Measurements from ENCODE around the gene SMCO2. TPM values are rescaled to one million over a fixed set of nuclear protein-coding genes. Genes with fewer than 3 reads are reported as not detected.

The SMCO2 gene
- total and polyA plus RNA-seq, 2 donors: 0.10 TPM; not detected in 1

DNA sequence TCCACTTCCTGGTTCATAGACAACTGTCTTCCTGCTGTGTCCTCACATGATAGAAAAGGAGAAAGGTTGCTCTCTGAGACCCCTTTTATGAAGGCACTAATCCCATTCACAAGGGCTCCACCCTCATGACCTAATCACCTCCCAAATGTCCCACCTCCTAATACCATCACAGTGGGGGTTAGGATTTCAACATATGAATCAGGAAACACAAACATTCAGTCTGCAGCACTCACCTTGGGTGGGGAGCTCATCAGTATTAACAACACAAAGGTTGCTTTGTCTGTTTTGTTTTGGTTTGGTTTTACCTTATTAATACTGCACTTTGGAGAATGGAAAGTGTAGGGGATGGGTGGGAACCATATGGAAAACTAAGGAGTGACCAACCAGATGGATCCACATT, 10.5 kb upstream of the SMCO2 start:
- H3K27ac ChIP-seq (ENCODE audit: low read depth): no peak overlapping the region
- DNase-seq (ENCODE audit: extremely low spot score): no peak
- H3K4me1 ChIP-seq (ENCODE audit: insufficient read depth): no peaks in the 10 kb centered on the region
- no peaks in the 10 kb centered on the region for H3K36me3 ChIP-seq (ENCODE audit: insufficient read depth)
- no peak overlapping the region for H3K4me3 ChIP-seq (ENCODE audit: low read depth, low read length)

DNA sequence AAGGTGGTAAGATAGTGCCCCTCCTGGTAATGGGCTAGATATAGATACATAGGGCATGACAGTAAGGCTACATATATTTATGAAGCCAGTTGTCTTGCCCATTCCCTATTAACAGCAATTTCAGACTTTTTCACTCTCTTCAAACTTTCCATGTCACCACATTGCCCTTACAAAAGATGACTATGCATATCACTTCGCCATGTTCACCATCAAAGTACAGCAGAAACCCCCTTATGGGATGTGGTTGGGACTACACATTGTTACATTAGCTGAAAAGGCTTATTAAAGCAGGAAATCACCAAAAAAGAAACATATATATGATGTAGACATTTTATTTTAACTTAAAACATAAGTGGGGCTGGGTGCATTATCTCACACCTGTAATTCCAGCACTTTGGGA, 9.8 kb upstream of the SMCO2 start:
- Histone ChIP-seq H3K36me3 (ENCODE audit: insufficient read depth) (no peaks in the 10 kb centered on the region), H3K27ac (ENCODE audit: low read depth) (no peak overlapping the region), H3K4me3 (ENCODE audit: low read depth, low read length) (no peak overlapping the region), H3K4me1 (ENCODE audit: insufficient read depth) (no peaks in the 10 kb centered on the region)
- DNase-seq (ENCODE audit: extremely low spot score): no peak
- 90% methylated on average over 1 of the region's 1 CpG for WGBS

DNA sequence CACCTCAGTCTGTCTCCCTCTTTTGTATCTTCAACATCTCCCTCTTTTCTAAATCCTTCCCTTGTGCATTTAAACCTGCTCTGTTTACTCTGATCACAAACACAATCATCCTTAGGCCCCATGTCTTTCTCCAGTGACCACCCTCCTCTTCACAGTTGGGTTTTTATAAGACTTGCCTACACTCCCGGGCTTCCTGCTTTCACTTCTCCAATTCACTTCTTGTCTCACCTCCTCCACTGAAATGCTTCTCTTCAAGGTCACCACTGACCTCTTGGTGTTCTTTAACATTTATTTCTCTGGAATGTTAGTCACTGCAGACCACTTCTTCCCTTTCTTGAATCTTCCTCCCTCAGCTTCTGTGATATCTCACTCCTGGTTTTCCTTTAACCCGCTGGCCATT, 8.7 kb upstream of the SMCO2 start:
- no peak overlapping the region for H3K27ac ChIP-seq (ENCODE audit: low read depth)
- WGBS: 85% methylated on average over 2 of the region's 2 CpGs
- no peak for DNase-seq (ENCODE audit: extremely low spot score)
- H3K4me1 ChIP-seq (ENCODE audit: insufficient read depth): no peaks in the 10 kb centered on the region
- no peak overlapping the region for H3K4me3 ChIP-seq (ENCODE audit: low read depth, low read length)
- no peaks in the 10 kb centered on the region for H3K36me3 ChIP-seq (ENCODE audit: insufficient read depth)

DNA sequence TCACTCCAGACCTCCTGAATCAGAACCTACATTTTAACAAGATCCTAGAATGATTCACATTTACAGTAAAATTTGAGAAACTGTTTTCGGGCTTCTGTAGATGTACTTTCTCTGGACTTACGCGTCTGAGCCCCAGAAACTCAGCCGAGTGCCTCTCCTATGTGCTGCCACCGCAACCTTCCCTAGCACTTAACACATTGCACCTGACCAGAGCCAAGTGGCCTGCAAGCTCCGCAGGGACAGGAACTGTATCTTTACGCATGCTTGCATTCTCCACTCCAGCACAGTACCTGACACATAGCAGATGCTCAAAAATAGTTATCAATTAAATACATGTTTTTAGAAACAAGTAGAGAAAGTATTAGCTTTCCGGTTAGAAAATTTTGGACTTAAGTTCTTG, 1.2 kb downstream of the SMCO2 start:
- no peak overlapping the region for H3K27ac ChIP-seq (ENCODE audit: low read depth)
- WGBS: 84% methylated on average over 8 of the region's 8 CpGs
- H3K4me3 ChIP-seq (ENCODE audit: low read depth, low read length): no peak overlapping the region
- no peak for DNase-seq (ENCODE audit: extremely low spot score)
- H3K4me1 ChIP-seq (ENCODE audit: insufficient read depth): no peaks in the 10 kb centered on the region
- H3K36me3 ChIP-seq (ENCODE audit: insufficient read depth): no peaks in the 10 kb centered on the region

DNA sequence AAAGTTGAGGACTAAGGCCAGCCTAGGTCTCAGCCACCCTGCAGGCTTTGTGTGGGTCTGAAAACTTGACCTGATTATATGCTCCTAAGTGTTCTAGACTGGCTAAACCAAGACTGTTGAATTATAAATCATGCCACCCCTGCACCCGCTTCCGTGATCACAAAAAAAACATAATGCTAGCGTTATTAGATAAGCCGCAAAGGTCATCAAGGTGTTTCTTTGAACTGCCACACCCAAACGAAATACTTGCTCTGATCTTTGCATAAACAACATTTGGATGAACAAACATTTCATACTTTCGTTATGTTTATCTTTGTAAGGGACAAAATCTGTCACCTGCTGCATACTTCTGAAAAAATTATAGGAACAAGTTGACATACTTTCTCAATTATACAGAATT, 2.5 kb downstream of the SMCO2 start:
- DNase-seq (ENCODE audit: extremely low spot score): no peak
- Histone ChIP-seq H3K36me3 (ENCODE audit: insufficient read depth) (no peaks in the 10 kb centered on the region), H3K27ac (ENCODE audit: low read depth) (no peak overlapping the region), H3K4me1 (ENCODE audit: insufficient read depth) (no peaks in the 10 kb centered on the region), H3K4me3 (ENCODE audit: low read depth, low read length) (no peak overlapping the region)
- 70% methylated on average over 6 of the region's 6 CpGs for WGBS

DNA sequence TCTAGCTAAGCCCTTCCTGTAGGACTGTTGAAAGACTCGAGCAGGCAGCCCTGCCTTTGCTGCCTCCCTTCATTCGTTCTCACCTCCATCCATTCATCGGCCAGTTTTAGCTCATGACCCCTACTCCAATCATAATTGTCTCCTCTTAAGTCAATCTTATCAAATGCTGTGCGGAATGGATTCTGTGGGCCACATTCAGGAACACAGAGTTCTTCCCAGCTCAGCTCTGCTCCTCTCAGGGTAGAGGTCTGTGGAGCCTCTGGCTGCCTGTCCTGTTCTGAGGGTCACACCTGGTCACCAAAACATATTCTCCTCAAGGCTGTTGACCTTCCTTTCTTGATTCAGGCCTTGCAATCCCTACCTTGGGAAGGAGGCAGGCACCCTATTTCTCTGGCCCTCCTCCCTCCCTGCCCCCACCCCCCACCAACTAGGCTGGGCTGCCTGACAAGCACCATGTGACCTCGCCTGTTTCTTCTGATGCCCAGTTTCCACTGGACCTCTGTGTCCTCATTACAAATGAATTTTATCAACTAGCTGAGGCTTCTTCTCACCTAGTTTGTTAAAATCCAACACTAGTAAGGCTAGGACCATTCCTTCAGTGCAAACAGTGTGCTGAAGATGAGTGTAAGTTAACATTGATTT, 3.5 kb downstream of the SMCO2 start:
- DNase-seq (ENCODE audit: extremely low spot score): no peak
- Histone ChIP-seq H3K36me3 (ENCODE audit: insufficient read depth) (no peaks in the 10 kb centered on the region), H3K27ac (ENCODE audit: low read depth) (no peak overlapping the region), H3K4me1 (ENCODE audit: insufficient read depth) (no peaks in the 10 kb centered on the region), H3K4me3 (ENCODE audit: low read depth, low read length) (no peak overlapping the region)
- WGBS: 95% methylated on average over 5 of the region's 5 CpGs

DNA sequence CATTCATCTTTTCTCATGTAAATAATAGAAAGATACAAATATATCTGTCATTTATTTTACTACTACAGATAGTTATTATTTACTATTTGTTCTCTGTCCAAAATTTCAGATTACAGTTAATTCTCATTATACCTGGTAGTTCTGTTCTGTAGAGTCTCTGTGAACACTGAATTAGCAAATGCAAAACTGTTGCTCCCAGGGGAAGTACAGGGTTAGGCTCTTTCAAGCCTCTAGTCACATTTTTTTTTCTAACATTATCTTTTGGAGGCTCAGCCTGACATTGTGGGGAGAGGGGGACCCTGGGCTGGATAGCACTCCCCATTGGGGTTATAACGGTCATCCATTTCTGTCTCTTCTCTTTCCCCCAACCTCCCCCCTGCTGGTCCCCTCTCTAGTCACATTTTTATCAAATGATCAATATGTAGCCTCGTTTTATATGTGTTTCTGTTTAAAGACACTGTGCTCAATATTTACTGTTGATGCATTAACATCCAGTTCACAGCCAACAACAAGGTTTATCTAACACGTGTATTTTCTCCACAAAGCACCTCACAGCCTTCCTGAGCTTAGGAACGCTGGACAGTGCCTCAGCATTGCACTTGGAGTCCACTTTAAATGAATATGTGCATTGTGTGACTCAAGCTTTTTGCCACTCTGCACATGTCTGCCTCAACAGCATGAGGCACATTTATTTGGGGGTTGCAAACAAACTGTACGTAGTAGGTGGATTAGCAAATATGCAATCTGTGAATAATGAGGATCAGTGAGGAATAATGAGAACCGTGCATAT, 4.7 kb downstream of the SMCO2 start:
- Histone ChIP-seq H3K27ac (ENCODE audit: low read depth) (no peak overlapping the region), H3K4me1 (ENCODE audit: insufficient read depth) (no peaks in the 10 kb centered on the region), H3K4me3 (ENCODE audit: low read depth, low read length) (no peak overlapping the region), H3K36me3 (ENCODE audit: insufficient read depth) (no peaks in the 10 kb centered on the region)
- no peak for DNase-seq (ENCODE audit: extremely low spot score)
- WGBS: 60% methylated on average over 6 of the region's 6 CpGs

DNA sequence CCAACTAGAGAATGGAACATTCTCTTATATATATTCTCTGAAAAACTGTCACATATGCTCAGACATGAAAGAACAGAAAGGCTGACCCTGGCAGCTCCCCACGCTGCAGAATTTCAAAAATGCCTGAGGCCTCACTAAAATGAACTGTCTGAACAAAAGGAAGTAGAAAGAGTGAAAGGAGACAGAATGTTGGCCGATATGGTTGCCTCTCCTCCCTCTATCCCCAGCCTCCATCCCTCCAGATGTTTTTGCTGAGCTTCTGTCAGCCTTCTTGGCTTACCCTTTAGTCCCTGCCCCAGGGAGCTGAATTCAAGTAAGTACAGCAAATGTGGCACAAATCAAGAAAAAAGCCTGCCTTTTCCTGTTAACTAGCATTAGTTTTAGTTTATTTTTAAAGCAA, 6.9 kb downstream of the SMCO2 start:
- no peak for DNase-seq (ENCODE audit: extremely low spot score)
- Histone ChIP-seq H3K36me3 (ENCODE audit: insufficient read depth) (no peaks in the 10 kb centered on the region), H3K4me1 (ENCODE audit: insufficient read depth) (no peaks in the 10 kb centered on the region), H3K4me3 (ENCODE audit: low read depth, low read length) (no peak overlapping the region), H3K27ac (ENCODE audit: low read depth) (no peak overlapping the region)
- 64% methylated on average over 2 of the region's 2 CpGs for WGBS

DNA sequence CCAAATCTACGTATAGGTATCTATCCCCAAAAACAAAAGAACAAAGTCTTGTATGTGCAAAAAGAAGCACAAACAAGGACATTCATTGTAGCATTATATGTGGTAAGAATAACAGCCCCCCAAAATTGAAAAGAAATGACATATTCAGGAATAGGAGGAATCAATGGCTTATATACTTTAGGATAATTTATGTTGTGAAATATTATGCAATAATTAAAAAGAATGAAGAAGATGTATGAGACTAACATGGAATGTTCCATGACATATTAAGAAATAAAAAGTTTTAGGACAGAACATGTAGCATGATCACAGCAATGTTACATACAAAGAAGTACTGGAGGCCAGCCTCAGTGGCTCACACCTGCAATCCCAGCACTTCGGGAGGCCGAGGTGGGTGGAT, 9.1 kb downstream of the SMCO2 start:
- no peak overlapping the region for H3K4me3 ChIP-seq (ENCODE audit: low read depth, low read length)
- H3K4me1 ChIP-seq (ENCODE audit: insufficient read depth): no peaks in the 10 kb centered on the region
- DNase-seq (ENCODE audit: extremely low spot score): no peak
- no peaks in the 10 kb centered on the region for H3K36me3 ChIP-seq (ENCODE audit: insufficient read depth)
- 96% methylated on average over 3 of the region's 3 CpGs for WGBS
- no peak overlapping the region for H3K27ac ChIP-seq (ENCODE audit: low read depth)

DNA sequence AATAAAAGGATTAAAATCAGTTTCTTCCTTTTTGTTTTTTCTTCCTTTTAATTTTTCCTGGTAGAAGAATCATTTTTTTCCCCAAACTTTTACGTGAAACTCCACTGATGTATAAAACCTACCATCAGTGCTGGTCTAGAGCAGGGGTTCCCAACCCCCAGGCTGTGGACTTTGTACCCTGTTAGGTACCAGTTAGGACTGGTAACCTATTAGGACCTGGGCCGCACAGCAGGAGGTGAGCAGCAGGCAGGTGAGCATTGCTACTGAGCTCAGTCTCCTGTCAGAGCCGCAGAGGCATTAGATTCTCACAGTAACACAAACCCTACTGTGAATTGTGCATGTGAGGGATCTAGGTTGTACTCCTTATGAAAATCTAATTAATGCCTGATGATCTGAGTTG, 10.1 kb downstream of the SMCO2 start:
- no peaks in the 10 kb centered on the region for H3K4me1 ChIP-seq (ENCODE audit: insufficient read depth)
- H3K27ac ChIP-seq (ENCODE audit: low read depth): no peak overlapping the region
- DNase-seq (ENCODE audit: extremely low spot score): no peak
- no peak overlapping the region for H3K4me3 ChIP-seq (ENCODE audit: low read depth, low read length)
- WGBS: 98% methylated on average over 3 of the region's 3 CpGs
- H3K36me3 ChIP-seq (ENCODE audit: insufficient read depth): no peaks in the 10 kb centered on the region

DNA sequence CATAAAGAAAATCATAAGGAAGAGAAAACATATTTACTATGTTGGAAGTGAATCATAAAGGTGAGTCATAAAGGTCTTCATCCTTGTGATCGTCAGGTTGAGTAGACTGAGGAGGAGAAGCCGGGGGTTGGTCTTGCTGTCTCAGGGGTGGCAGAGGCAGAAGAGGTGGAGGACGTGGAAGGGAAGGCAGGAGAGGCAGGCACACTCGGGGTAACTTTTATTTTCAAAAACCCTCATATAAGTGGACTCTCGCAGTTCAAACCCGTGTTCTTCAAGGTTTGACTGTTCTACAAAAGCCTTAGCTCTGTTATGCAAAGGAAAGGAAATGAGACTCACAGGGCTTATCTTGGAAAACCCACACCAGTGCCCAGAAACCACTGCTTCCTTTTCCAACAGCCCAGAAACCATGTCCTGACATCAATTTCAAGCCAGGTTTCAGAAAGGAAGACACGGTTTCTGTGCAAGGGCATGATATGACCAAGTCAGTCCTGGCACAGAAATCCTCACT, 14.0 kb downstream of the SMCO2 start:
- Histone ChIP-seq H3K4me1 (ENCODE audit: insufficient read depth) (no peaks in the 10 kb centered on the region), H3K27ac (ENCODE audit: low read depth) (no peak overlapping the region), H3K4me3 (ENCODE audit: low read depth, low read length) (no peak overlapping the region), H3K36me3 (ENCODE audit: insufficient read depth) (no peaks in the 10 kb centered on the region)
- WGBS: 72% methylated on average over 7 of the region's 7 CpGs
- no peak for DNase-seq (ENCODE audit: extremely low spot score)

DNA sequence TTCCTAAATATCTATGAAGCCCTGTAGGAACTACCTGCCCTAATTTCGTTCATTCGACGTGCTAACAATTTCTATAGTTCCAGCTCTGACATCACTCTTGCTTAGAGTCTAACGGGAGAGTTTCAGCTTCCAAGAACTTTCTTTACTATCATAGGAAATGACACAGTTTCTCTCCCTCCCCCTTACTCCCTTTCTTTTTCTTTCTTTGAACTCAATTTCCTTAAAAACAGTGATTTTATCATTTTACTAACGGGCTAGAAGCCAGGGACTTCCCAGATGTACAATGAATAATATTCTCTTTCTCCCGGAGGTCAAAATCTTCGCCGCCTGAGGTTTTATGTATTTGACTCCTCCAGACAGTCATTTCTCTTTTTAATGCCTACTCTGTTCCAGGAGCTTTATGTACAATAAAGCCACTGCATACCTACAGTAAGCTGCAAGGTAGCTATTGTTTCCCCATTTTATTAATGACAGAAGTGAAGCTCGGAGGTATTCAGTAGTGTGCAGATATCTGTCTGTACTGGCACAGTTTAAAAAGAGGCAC, 15.7 kb downstream of the SMCO2 start:
- no peak overlapping the region for H3K27ac ChIP-seq (ENCODE audit: low read depth)
- H3K4me3 ChIP-seq (ENCODE audit: low read depth, low read length): no peak overlapping the region
- WGBS: 40% methylated on average over 9 of the region's 9 CpGs

DNA sequence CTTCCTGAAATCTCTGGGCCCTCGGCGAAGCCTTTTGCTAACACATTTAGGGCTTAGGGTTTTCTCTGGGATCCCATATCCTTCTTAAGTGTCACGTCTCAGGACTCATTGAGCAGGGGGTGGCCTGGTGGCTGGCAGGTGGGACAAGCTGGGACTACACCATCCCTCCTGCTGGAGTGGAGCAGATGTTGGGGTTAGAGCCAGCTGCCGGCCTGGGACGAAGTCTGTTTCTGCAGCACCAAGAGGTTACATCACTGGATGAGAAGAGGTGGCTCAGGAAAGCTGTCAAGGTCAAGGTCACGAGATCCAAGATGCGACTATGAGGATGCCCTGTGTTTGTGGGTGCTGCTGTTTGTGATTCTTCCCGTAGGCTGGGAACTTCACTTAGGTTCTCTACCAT, 16.3 kb downstream of the SMCO2 start:
- H3K36me3 ChIP-seq (ENCODE audit: insufficient read depth): no peaks in the 10 kb centered on the region
- WGBS: 81% methylated on average over 8 of the region's 8 CpGs
- H3K4me1 ChIP-seq (ENCODE audit: insufficient read depth): no peaks in the 10 kb centered on the region
- H3K27ac ChIP-seq (ENCODE audit: low read depth): no peak overlapping the region
- no peak for DNase-seq (ENCODE audit: extremely low spot score)
- no peak overlapping the region for H3K4me3 ChIP-seq (ENCODE audit: low read depth, low read length)

More for the DNA sequence above, 15.7 kb downstream of the SMCO2 start:
- peak; percentile 52 for DNase-seq (ENCODE audit: extremely low spot score)
- H3K36me3 ChIP-seq (ENCODE audit: insufficient read depth): no peaks in the 10 kb centered on the region
- no peaks in the 10 kb centered on the region for H3K4me1 ChIP-seq (ENCODE audit: insufficient read depth)

DNA sequence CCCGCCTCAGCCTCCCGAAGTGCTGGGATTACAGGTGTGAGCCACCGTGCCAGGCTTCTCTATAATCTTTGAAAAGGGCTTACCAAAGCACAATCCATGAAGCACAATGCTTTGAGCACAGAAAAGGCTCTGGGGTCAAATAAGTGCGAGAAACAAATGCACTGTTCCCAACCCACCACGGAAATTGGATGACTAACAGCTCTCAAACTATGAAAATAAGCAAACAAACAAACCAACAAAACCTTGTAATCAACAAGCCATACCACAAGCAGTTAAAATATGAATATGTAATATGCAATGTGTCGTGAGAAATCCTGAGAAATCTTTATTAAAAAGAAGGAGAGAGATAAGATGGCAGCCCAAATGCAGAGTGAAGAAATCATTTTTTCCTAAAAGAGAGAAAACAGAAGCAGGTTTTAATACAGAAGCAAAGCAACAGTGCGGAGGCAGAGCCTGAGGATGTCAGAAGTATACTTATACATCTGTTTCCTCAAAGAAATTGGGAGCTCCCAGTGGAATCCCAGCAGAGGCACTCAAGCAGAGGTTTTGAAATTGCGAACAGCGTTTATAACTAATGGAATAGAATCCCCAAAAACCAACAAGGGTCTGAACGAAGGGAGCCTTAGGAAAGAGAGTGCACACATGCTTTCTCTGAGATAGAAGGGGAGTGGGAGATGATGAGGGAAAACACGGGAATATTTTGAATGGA, 17.1 kb downstream of the SMCO2 start:
- Histone ChIP-seq H3K27ac (ENCODE audit: low read depth) (no peak overlapping the region), H3K4me1 (ENCODE audit: insufficient read depth) (no peaks in the 10 kb centered on the region)
- DNase-seq (ENCODE audit: extremely low spot score): no peak

More for the DNA sequence above, 17.1 kb downstream of the SMCO2 start:
- 72% methylated on average over 11 of the region's 11 CpGs for WGBS
- H3K36me3 ChIP-seq (ENCODE audit: insufficient read depth): no peaks in the 10 kb centered on the region
- no peak overlapping the region for H3K4me3 ChIP-seq (ENCODE audit: low read depth, low read length)
